D341Med (cell line): Measurements from ENCODE around the gene ALDOB.

ENCODE experiments used
- DNase-seq: peaks from one replicate; pipeline ENCODE4 v3.0.0; 2012; ENCODE audit warnings: low spot score

ALDOB gene

GRCh38 chr9:101383361-101383760 is 52.2 kb downstream of the ALDOB start:
- no peak for DNase-seq

GRCh38 chr9:101381833-101382342 is 53.7 kb downstream of the ALDOB start:
- DNase-seq = no peak

- DNase-seq = no peak
Observed at GRCh38 chr9:101381118-101381517, 54.5 kb downstream of the ALDOB start.

- DNase-seq = no peak
Observed at GRCh38 chr9:101380295-101380694, 55.3 kb downstream of the ALDOB start.

GRCh38 chr9:101376111-101376848 is 59.3 kb downstream of the ALDOB start:
- DNase-seq = no peak

- no peak for DNase-seq
Observed at GRCh38 chr9:101375546-101375945, 60.0 kb downstream of the ALDOB start.

- no peak for DNase-seq
Observed at GRCh38 chr9:101372327-101373118, 63.1 kb downstream of the ALDOB start.

GRCh38 chr9:101371813-101372212 is 63.8 kb downstream of the ALDOB start:
- no peak for DNase-seq
